Stimulated activated CD8-positive, alpha-beta memory T cell treated with anti-CD3 and anti-CD28 coated beads, Interleukin-4, amount 100 ng/mL, for 48 hours (primary cell): ENCODE measurements around the gene RBM19.
"Not testable (repeated sequence)": the region's sequence is repeated elsewhere in the genome, so short reads cannot be mapped to it uniquely, and the experiment has no call there.

Experiments used
- DNase-seq: peaks from one replicate; pipeline ENCODE4 v3.0.0-alpha.2; 2020

Gene RBM19

GRCh38 chr12:113823816-113824215, 142.3 kb downstream of the RBM19 start:
- no peak for DNase-seq

- no peak for DNase-seq
These were observed 143.1 kb downstream of the RBM19 start for GRCh38 chr12:113823016-113823415.

DNA sequence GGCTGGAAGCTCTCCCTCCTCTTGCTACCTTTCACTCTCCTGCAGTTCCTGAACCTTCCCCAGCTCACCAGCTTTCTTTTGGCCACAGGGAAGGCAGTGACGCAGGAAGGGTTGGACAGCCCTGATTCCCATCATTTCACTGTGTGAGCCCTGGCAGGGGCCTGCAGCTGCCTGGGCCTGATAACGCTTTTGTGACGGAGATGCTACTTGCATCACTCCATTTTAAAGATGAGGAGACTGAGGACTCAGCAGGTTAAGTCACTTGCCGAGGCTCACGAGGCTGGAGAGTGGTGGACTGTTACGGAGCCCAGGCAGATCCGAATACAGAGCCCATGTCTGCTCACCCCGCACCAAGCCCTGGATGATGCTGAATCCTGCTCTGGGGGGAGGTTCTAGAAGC, 145.3 kb downstream of the RBM19 start:
- no peak for DNase-seq

DNA sequence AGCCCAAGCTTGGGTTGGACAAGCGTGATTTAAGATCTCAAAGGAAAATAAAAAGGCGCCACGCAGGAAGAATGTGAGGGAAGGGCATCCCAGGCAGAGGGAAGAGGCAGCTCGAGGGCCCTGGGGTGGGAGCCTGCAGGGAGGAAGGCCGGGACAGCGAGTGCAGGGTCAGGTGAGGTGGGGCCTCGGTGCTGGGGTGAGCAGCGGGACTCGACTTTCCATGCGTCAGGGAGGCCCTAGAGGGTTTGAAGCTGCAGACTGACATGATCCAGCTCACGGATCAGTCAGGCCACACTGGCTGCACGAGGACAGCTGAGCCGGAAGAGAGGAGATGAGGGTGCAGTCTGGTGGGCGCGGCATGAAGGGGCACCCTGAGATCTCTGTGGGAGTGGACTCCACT, 145.8 kb downstream of the RBM19 start:
- no peak for DNase-seq

DNA sequence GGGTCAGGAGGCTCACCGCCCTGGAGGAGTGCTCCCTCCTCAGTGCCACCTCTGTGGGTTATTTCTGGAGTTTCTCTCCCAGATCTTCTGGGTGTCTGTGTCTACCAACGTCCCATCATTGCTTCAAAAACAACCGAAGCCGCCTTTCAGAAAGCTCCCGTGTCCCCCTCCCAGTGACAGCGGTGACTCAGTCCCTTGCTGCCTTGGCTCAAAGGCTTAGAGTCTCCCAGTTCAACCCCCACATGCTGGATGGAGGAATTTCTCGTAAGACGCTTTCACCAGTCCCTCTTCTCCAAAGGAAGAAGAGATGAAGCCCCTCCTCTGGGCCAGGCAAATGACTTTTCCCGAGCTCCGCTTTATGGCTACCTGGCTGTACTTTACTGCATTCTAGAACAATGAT, 146.6 kb downstream of the RBM19 start:
- no peak for DNase-seq

DNA sequence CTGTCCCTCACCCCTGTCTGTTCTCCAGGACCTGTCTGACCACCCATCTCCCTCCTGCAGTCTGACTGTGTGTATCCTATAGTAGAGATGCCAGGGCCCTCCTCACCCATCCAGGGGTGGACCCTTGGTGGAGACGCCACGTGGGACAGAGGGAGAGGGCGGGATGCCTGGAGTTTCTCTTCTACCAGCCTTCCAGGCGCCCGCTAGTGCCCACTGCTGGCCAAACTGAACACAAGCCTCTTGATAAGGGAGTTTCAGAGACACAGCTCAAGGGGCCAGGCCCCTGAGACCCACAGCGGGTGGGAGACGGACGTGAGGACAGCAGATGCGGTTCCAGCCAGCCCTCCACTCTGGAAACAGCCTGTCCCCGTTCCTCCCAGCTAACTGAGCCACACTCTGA, 147.3 kb downstream of the RBM19 start:
- DNase-seq, result no peak

DNA sequence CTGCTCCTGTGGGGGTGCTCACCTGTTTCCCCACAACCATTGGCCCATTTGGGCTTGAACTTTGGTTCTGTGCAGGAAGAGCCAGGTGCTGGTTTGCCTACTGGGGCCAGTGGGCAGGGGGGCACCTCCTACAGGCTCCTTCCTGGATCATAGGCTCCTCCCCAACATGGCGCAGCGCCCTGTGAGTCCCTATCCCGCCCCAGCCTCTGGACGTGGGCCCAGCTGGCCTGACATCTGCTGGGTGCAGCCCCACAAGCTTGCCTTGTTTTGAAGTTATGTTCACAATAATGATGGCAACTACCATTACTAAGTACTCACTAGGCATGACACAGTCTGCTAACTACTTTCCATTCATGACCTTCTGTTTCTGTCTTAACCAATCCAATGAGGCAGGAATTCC, 147.8 kb downstream of the RBM19 start:
- no peak for DNase-seq

GRCh38 chr12:113816866-113817265, 149.3 kb downstream of the RBM19 start:
- DNase-seq, result no peak

- DNase-seq, result no peak
These were observed 151.1 kb downstream of the RBM19 start for GRCh38 chr12:113815031-113815430.

GRCh38 chr12:113813229-113813541, 152.9 kb downstream of the RBM19 start:
- no peak for DNase-seq

DNA sequence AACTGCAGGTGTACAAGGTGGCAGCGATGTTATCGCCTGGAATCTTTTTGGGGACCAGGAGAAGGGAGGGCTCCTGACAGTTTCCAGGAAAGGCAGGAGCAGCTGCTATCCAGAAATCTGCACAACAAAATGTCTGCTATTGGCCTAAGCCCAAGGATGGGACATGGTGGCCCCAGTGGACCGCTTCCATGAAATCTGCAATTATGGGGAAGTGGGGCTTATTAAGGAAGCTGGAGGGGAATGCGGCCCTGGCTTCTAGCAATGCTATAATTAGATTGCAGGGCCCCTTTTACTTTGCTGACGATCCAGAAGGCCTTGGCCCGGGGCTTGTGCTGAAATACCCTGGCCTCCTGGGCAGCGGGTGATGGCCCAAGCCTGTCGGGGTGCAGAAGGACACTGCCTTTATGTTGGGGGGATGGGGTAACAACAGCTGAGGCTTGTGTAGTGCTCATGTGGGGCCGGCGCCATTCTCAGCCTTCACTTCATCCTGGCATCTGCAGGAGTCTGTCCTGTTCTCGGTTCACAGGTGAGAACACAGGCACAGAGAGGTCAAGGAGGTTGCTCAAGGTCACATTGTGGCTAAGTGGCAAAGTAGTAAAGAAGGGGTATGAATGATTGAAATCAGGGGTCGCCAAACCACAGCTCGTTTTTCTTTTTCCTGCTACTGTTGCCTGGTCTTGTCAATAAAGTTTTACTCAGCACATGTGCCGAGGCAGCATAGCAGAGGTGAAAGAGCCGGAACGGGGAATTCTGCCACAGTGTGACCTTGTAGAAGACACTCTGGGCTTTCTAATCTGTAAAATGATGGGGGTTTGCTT, 153.5 kb downstream of the RBM19 start:
- DNase-seq, result no peak

GRCh38 chr12:113809462-113810220, 156.5 kb downstream of the RBM19 start:
- DNase-seq, result not testable (repeated sequence)

DNA sequence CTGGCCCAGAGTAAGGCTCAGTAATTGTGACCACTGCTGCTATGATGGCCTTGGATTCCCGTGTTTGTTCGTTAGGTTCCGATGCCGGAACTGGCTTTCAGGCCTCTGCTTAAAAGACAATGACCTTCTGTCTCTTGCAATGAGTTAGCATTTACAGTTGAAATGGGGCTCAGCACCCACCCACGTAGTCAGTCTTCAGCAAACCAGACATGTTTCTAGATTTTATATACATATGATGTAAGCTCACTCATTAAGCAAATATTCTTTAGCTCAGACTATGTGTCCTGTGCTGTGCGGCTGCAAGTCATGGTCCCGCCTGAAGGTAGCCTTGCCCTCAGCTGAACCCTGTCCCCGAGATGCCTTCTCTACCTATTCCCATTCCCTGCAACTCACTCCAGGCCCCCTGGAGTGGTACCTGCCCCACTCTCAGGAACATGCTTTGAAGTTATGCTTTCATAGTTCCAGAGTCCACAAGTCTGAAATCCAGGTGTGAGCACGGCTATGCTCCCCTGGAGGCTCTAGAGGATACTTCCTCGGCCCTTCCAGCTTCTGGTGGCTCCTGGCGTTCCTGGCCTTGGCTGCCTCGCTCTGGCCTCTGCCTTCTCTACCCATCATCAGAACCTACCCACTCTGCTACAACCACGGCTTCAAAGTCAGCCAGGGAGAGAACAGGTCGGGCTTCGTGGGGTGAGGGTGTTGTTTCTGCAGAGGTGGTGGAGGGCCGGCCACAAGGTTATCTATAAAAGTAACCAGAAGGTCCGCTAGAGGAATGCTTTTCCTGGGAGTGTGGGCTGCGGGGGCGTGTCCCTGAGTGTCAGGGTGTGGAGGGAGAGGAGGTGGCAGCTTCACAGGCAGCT, 157.8 kb downstream of the RBM19 start:
- DNase-seq, result no peak

- no peak for DNase-seq
These were observed 160.5 kb downstream of the RBM19 start for GRCh38 chr12:113805673-113806072.

DNA sequence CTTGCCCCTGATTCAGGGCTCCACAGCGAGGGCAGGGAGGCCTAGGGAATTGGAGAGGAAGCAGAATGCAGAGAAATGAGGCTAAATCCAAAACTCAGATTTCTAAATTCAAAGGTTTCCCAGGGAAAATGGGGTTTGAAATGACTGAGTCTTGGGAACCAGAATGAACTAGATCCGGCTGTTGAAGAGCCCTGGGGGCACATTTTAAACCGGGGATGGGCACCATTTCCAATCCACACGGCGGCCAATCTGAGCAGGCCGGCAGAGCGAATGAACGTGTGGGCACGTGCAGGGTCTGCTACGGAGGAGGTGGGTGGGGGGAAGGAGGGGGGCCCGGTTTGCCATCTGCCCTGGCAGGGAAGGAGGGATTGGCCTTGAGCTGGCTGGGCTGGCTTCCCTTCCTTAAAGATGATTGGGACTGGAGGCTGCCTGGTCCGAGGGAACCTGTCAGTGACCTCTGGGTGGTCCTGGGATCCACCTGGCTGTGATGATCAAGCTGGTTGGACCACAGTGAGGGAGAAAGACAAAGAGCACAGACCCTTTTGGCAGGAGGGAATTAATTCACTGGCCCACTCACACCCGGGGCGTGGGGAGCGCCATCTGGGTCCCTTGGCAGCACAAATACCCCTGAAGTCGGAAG, 161.0 kb downstream of the RBM19 start:
- no peak for DNase-seq

GRCh38 chr12:113803759-113804140, 162.4 kb downstream of the RBM19 start:
- DNase-seq, result no peak

DNA sequence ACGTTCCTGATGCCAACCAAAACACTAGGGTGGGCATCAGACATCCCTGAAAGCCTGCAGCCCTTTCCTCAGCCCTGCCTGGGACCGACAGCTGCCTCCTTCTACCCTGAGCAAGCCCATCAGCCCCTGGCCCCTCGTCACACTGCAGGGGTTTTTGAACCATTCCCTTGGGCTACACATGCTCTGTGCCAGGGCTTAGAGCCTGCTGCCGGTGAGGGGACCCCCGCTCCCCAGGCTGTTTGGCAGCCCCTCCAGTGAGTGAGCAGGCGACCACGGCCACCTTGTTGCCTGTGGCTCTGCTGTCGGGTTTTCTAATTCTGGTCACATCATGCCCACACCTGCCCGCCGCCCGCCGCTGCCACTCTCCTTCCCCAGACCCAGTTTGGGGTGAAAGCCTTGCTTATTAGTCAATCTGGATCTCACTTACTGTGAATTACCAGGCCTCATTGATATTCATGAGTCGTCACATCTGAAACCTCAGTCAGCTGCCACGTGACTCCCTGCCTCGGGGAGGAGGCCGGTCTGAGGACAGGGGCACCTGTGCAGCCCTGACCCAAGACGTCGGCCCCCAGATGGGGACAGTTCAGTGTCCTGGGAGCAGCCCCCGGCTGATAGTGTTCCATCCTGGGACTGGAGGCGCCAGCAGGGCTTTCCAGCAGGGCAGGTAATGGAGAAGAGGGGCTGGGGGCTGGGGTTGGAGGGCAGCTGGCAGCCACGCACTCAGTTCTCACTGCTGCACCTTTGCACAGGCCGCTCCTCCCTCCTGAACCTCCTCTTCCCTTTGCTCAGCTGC, 163.0 kb downstream of the RBM19 start:
- no peak for DNase-seq

DNA sequence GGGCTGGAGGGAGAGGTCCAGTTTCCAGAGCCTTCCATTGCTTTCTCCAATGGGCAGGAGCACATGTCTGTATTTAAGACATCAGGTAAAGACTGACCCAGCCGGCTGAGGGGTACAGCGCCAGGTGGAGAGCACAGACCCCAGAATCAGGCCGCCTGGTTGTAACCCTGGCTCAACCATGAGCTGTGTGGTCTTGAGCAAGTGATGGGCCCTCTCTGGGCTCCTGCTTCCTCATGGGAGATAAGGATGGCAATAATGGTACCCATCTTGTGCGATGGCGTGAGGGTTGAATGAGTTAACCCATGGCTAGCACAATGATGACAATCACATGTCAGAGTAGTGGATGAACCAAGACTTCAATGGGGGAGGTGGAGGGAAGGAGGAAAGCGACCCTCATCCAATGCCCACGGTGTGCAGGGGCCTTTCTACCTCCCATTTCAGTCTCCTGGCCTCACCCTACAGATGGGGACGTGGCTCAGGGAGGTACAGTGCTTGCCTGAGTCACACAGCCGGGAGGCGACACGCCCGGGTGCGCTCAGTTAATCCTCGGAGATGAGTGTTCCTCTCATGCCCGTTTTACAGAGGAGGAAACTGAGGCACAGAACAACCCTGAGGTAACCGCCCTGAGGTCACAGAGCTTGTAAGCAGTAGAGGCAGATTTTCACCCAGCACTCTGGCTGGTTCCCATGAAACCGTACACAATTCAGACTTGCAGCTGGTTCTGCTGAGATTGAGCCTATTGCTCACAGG, 163.9 kb downstream of the RBM19 start:
- DNase-seq, result no peak

- DNase-seq, result no peak
These were observed 165.9 kb downstream of the RBM19 start for GRCh38 chr12:113800201-113800600.

- no peak for DNase-seq
These were observed 167.6 kb downstream of the RBM19 start for GRCh38 chr12:113798552-113798951.

GRCh38 chr12:113797535-113797868, 168.6 kb downstream of the RBM19 start:
- no peak for DNase-seq
